ENCODE results near the gene EFCAB8. TPM values are rescaled to one million over a fixed set of nuclear protein-coding genes. Genes with fewer than 3 reads are reported as not detected.

Gene EFCAB8
- total and polyA plus RNA-seq, 4 donors = 0.25 TPM; not detected in 3

DNA sequence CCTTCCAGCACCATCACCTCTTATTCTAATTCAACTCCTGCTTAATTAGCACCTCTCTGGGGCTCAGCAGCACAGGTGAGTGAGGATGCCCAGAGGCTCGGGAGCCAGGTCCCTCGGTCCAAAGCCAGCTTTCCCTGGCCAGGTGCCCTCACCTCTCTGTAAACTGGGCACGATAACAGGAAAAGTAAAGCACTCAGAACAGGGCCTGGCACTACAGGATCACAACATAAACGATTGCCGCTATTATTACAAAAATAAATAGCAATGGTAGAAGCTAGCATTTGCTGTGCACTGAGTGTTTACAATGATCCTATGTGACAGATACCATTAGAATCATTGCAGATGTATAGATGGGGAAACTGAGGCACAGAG is 151.4 kb downstream of the EFCAB8 start:
- Histone ChIP-seq H3K27me3 (ENCODE audit: control insufficient read depth in 4 of 4, insufficient read depth in 4 of 4, low read length in 3 of 4) (peaks cover 0 to 2% (median 0%) of the 10 kb centered on the region in 4 donors), H3K36me3 (ENCODE audit: control insufficient read depth in 4 of 4, insufficient read depth in 3 of 4, low read depth in 1 of 4, low read length in 3 of 4) (no peaks in the 10 kb centered on the region), H3K4me1 (ENCODE audit: control insufficient read depth in 4 of 4, insufficient read depth in 4 of 4, low read length in 3 of 4) (peaks cover 0 to 7% (median 1%) of the 10 kb centered on the region in 4 donors), H3K9ac (ENCODE audit: low read depth in 1 of 2, low read length in 2 of 2) (no peak overlapping the region), H3K4me3 (ENCODE audit: low read depth in 1 of 3, low read length in 3 of 3) (no peak overlapping the region), H3K27ac (ENCODE audit: low read depth in 1 of 2, low read length in 2 of 2) (no peak overlapping the region), H3K9me3 (ENCODE audit: control insufficient read depth in 4 of 4, low read length in 3 of 4) (peaks cover 0 to 2% (median 0%) of the 10 kb centered on the region in 4 donors)
- 31% methylated on average over 5 of the region's 5 CpGs for WGBS
- no peak for DNase-seq (ENCODE audit: low spot score)
- TF ChIP-seq, protein P1, sequence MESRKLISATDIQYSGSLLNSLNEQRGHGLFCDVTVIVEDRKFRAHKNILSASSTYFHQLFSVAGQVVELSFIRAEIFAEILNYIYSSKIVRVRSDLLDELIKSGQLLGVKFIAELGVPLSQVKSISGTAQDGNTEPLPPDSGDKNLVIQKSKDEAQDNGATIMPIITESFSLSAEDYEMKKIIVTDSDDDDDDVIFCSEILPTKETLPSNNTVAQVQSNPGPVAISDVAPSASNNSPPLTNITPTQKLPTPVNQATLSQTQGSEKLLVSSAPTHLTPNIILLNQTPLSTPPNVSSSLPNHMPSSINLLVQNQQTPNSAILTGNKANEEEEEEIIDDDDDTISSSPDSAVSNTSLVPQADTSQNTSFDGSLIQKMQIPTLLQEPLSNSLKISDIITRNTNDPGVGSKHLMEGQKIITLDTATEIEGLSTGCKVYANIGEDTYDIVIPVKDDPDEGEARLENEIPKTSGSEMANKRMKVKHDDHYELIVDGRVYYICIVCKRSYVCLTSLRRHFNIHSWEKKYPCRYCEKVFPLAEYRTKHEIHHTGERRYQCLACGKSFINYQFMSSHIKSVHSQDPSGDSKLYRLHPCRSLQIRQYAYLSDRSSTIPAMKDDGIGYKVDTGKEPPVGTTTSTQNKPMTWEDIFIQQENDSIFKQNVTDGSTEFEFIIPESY (IDR thresholded peaks at IDR 0.05) = no peak
- TF ChIP-seq NR2F2 (IDR thresholded peaks at IDR 0.05) = no peak
- TF ChIP-seq TAF1 (conservative IDR thresholded peaks at IDR 0.05) = no peak
- TF ChIP-seq, protein P2, sequence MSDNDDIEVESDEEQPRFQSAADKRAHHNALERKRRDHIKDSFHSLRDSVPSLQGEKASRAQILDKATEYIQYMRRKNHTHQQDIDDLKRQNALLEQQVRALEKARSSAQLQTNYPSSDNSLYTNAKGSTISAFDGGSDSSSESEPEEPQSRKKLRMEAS (IDR thresholded peaks at IDR 0.05) = no peak
- no peak for TF ChIP-seq EGR1 (IDR thresholded peaks at IDR 0.05; ENCODE audit: low read depth in 2 of 2)
- no peak for TF ChIP-seq SP1 (IDR thresholded peaks at IDR 0.05)
- TF ChIP-seq, protein P3, sequence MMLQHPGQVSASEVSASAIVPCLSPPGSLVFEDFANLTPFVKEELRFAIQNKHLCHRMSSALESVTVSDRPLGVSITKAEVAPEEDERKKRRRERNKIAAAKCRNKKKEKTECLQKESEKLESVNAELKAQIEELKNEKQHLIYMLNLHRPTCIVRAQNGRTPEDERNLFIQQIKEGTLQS (IDR thresholded peaks at IDR 0.05) = no peak
- no peak for TF ChIP-seq RXRA (IDR thresholded peaks at IDR 0.05)
- TF ChIP-seq FOXA1 (IDR thresholded peaks at IDR 0.05) = no peak
- TF ChIP-seq, protein P4, sequence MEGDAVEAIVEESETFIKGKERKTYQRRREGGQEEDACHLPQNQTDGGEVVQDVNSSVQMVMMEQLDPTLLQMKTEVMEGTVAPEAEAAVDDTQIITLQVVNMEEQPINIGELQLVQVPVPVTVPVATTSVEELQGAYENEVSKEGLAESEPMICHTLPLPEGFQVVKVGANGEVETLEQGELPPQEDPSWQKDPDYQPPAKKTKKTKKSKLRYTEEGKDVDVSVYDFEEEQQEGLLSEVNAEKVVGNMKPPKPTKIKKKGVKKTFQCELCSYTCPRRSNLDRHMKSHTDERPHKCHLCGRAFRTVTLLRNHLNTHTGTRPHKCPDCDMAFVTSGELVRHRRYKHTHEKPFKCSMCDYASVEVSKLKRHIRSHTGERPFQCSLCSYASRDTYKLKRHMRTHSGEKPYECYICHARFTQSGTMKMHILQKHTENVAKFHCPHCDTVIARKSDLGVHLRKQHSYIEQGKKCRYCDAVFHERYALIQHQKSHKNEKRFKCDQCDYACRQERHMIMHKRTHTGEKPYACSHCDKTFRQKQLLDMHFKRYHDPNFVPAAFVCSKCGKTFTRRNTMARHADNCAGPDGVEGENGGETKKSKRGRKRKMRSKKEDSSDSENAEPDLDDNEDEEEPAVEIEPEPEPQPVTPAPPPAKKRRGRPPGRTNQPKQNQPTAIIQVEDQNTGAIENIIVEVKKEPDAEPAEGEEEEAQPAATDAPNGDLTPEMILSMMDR (IDR thresholded peaks at IDR 0.05; ENCODE audit: low read depth, low read length, missing input control) = no peak
- TF ChIP-seq, protein P5, sequence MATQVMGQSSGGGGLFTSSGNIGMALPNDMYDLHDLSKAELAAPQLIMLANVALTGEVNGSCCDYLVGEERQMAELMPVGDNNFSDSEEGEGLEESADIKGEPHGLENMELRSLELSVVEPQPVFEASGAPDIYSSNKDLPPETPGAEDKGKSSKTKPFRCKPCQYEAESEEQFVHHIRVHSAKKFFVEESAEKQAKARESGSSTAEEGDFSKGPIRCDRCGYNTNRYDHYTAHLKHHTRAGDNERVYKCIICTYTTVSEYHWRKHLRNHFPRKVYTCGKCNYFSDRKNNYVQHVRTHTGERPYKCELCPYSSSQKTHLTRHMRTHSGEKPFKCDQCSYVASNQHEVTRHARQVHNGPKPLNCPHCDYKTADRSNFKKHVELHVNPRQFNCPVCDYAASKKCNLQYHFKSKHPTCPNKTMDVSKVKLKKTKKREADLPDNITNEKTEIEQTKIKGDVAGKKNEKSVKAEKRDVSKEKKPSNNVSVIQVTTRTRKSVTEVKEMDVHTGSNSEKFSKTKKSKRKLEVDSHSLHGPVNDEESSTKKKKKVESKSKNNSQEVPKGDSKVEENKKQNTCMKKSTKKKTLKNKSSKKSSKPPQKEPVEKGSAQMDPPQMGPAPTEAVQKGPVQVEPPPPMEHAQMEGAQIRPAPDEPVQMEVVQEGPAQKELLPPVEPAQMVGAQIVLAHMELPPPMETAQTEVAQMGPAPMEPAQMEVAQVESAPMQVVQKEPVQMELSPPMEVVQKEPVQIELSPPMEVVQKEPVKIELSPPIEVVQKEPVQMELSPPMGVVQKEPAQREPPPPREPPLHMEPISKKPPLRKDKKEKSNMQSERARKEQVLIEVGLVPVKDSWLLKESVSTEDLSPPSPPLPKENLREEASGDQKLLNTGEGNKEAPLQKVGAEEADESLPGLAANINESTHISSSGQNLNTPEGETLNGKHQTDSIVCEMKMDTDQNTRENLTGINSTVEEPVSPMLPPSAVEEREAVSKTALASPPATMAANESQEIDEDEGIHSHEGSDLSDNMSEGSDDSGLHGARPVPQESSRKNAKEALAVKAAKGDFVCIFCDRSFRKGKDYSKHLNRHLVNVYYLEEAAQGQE (IDR thresholded peaks at IDR 0.05) = no peak
- no peak for TF ChIP-seq HNF4G (IDR thresholded peaks at IDR 0.05)
- no peak for TF ChIP-seq YY1 (IDR thresholded peaks at IDR 0.05)
- TF ChIP-seq FOXA2 (IDR thresholded peaks at IDR 0.05) = no peak

DNA sequence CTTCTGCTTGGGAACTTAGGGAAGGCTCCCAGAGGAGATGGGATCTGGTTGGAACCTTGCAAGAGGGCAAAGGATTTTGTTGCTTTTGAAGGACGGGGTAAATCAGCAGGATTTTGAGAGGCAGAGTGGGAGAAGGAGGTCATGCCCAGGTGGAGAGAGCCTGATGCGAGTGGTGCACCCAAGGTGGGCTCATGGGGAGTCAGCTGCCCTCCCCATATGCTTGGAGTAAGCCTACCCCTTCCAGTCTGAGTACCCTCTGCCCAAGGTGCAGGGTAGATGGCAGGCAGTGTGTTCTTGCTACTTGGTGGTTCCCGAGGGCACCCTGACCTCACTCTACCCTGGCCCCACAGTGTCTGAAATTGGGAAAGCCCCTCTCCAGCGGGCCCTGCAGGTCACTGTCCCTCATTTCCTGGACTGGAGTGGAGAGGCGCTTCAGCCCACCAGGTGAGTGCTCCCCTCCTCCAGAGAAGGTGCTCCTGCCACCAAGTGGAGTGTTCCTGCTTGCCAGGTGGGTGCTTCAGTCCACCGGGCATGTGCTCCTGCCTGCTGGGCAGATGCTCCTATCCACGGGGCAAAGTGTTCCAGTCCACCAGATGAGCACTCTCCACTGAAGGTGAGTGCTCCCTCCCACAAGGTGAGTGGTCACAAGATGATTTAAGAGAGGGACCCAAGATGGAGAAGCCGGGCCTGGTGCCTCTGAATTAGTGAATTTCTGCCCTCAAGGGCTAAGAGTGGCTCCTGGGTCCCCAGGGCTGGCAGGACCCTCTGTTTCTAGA is 152.1 kb downstream of the EFCAB8 start:
- Histone ChIP-seq H3K9me3 (ENCODE audit: control insufficient read depth in 4 of 4, low read length in 3 of 4) (no peaks in the 10 kb centered on the region), H3K27ac (ENCODE audit: low read depth in 1 of 2, low read length in 2 of 2) (no peak overlapping the region), H3K4me1 (ENCODE audit: control insufficient read depth in 4 of 4, insufficient read depth in 4 of 4, low read length in 3 of 4) (peaks cover 0 to 7% (median 1%) of the 10 kb centered on the region in 4 donors), H3K9ac (ENCODE audit: low read depth in 1 of 2, low read length in 2 of 2) (no peak overlapping the region), H3K4me3 (ENCODE audit: low read depth in 1 of 3, low read length in 3 of 3) (no peak overlapping the region), H3K36me3 (ENCODE audit: control insufficient read depth in 4 of 4, insufficient read depth in 3 of 4, low read depth in 1 of 4, low read length in 3 of 4) (no peaks in the 10 kb centered on the region), H3K27me3 (ENCODE audit: control insufficient read depth in 4 of 4, insufficient read depth in 4 of 4, low read length in 3 of 4) (peaks cover 0 to 2% (median 0%) of the 10 kb centered on the region in 4 donors)
- WGBS = 89% methylated on average over 8 of the region's 8 CpGs
- TF ChIP-seq YY1 (IDR thresholded peaks at IDR 0.05) (no peak), HNF4A (conservative IDR thresholded peaks at IDR 0.05) (no peak), TAF1 (conservative IDR thresholded peaks at IDR 0.05) (no peak), GABPA (IDR thresholded peaks at IDR 0.05 in 1 of 2, conservative IDR thresholded peaks at IDR 0.05 in 1 of 2) (no peak), SP1 (IDR thresholded peaks at IDR 0.05) (no peak)
- no peak for DNase-seq (ENCODE audit: low spot score)

Data from liver (tissue), 9 donors.